ENCODE data around the gene DTX1.
"Not testable (repeated sequence)": the region's sequence is repeated elsewhere in the genome, so short reads cannot be mapped to it uniquely, and the experiment has no call there.

DTX1 gene

GRCh38 chr12:113138826-113139225 lies 82.3 kb downstream of the DTX1 start:
- DNase-seq: no peak

- DNase-seq: no peak
Observed at GRCh38 chr12:113140706-113141105, 84.2 kb downstream of the DTX1 start.

- not testable (repeated sequence) for DNase-seq
Observed at GRCh38 chr12:113141716-113142115, 85.2 kb downstream of the DTX1 start.

GRCh38 chr12:113142173-113142885 lies 85.8 kb downstream of the DTX1 start:
- no peak for DNase-seq

- no peak for DNase-seq
Observed at GRCh38 chr12:113142886-113143332, 86.4 kb downstream of the DTX1 start.

GRCh38 chr12:113143959-113144358 lies 87.4 kb downstream of the DTX1 start:
- DNase-seq: no peak

- DNase-seq: no peak
Observed at GRCh38 chr12:113144806-113145205, 88.3 kb downstream of the DTX1 start.

- no peak for DNase-seq
Observed at GRCh38 chr12:113145720-113146551, 89.4 kb downstream of the DTX1 start.

GRCh38 chr12:113146999-113147398 lies 90.5 kb downstream of the DTX1 start:
- no peak for DNase-seq
